G401.6 (cell line): ENCODE data around the gene DAB1.

Experiments
- FAIRE-seq: peaks from 2 replicates; lab custom pipeline; 2012; peaks lifted over from hg19 to GRCh38; lab: Jason Lieb, UNC

DAB1 gene

GRCh38 chr1:56972976-56973375 lies 450.9 kb downstream of the DAB1 start:
- no peak for FAIRE-seq

- FAIRE-seq: no peak
These were observed 453.6 kb downstream of the DAB1 start for GRCh38 chr1:56970280-56970679.

GRCh38 chr1:56968878-56969495 lies 454.9 kb downstream of the DAB1 start:
- FAIRE-seq: no peak

GRCh38 chr1:56967900-56968832 lies 455.7 kb downstream of the DAB1 start:
- no peak for FAIRE-seq

- FAIRE-seq: no peak
These were observed 456.5 kb downstream of the DAB1 start for GRCh38 chr1:56967355-56967754.

GRCh38 chr1:56966698-56966999 lies 457.2 kb downstream of the DAB1 start:
- no peak for FAIRE-seq

- FAIRE-seq: no peak
These were observed 457.8 kb downstream of the DAB1 start, which contains the start of gene C8B for GRCh38 chr1:56965916-56966697. Gene C8B, minus strand, starts transcription at chr1:56966015. Its CDS starts 67 bp downstream, at chr1:56965948.

GRCh38 chr1:56965191-56965590 lies 458.7 kb downstream of the DAB1 start:
- no peak for FAIRE-seq

GRCh38 chr1:56964349-56965017 lies 459.4 kb downstream of the DAB1 start:
- FAIRE-seq: no peak

- no peak for FAIRE-seq
These were observed 460.2 kb downstream of the DAB1 start for GRCh38 chr1:56963667-56964066.

GRCh38 chr1:56961426-56961825 lies 462.4 kb downstream of the DAB1 start:
- no peak for FAIRE-seq

GRCh38 chr1:56958526-56958925 lies 465.3 kb downstream of the DAB1 start:
- FAIRE-seq: no peak

GRCh38 chr1:56957931-56958330 lies 465.9 kb downstream of the DAB1 start:
- FAIRE-seq: no peak

- no peak for FAIRE-seq
These were observed 469.2 kb downstream of the DAB1 start for GRCh38 chr1:56954664-56955063.

- FAIRE-seq: no peak
These were observed 470.5 kb downstream of the DAB1 start for GRCh38 chr1:56953386-56953785.

- FAIRE-seq: no peak
These were observed 471.4 kb downstream of the DAB1 start for GRCh38 chr1:56952501-56952900.

GRCh38 chr1:56948403-56949023 lies 475.3 kb downstream of the DAB1 start:
- FAIRE-seq: no peak
